Gastroesophageal sphincter (tissue), 4 donors: ENCODE data around the gene TMEM37. TPM values are rescaled to one million over a fixed set of nuclear protein-coding genes. Genes with fewer than 3 reads are reported as not detected.
"Not testable (repeated sequence)": the region's sequence is repeated elsewhere in the genome, so short reads cannot be mapped to it uniquely, and the experiment has no call there.

ENCODE experiments used
- ATAC-seq: fragments of 150-250 bp; one replicate; pipeline ENCODE4 v1.9.1; 2016; ENCODE audit warnings: mild to moderate bottlenecking, moderate library complexity
- H3K27ac ChIP-seq, 4 donors: fragments of 200-600 bp; sonication (generic) in 3 of 4; 1 replicate in 3 of 4; 2 replicates in 1 of 4; pipeline ENCODE4 v1.5.1; 2016 to 2019
- H3K27me3 ChIP-seq: fragments of 200-600 bp; sonication (generic); one replicate; pipeline ENCODE4 v1.5.1; 2019
- H3K36me3 ChIP-seq, 2 donors: fragments of 200-600 bp; sonication (generic); one replicate each; pipeline ENCODE4 v1.5.1; 2019; ENCODE audit warnings: control low read depth in 1 of 2
- H3K4me1 ChIP-seq, 3 donors: fragments of 200-600 bp; sonication (generic); 1 replicate in 2 of 3; 2 replicates in 1 of 3; pipeline ENCODE4 v1.5.1; 2016 to 2019; ENCODE audit warnings: control low read depth in 2 of 3
- H3K4me3 ChIP-seq, 2 donors: fragments of 200-600 bp; sonication (generic); one replicate each; pipeline ENCODE4 v1.5.1; 2019; ENCODE audit warnings: mild to moderate bottlenecking in 1 of 2, moderate library complexity in 1 of 2
- H3K9me3 ChIP-seq, 3 donors: fragments of 200-600 bp; sonication (generic); one replicate each; pipeline ENCODE4 v1.5.1; 2017 to 2019; ENCODE audit warnings: control low read depth in 2 of 3
- CTCF ChIP-seq, 4 experiments: fragments of 200-600 bp in 2 of 4; fragments of 450-650 bp in 2 of 4; sonication (generic) in 1 of 4; IDR thresholded peaks; one replicate each; pipeline ENCODE4 v1.5.1; 2017 to 2019; ENCODE audit warnings: antibody characterized with exemption in 4 of 4, mild to moderate bottlenecking in 2 of 4, moderate library complexity in 2 of 4
- EP300 ChIP-seq: sonication (generic); formaldehyde crosslinking; IDR thresholded peaks from one replicate; pipeline ENCODE4 v1.6.1; 2017; ENCODE audit warnings: antibody characterized with exemption, mild to moderate bottlenecking
- POLR2A ChIP-seq, 2 donors: fragments of 450-650 bp; IDR thresholded peaks; one replicate each; pipeline ENCODE4 v1.6.1; 2017; ENCODE audit warnings: antibody characterized with exemption in 2 of 2, mild to moderate bottlenecking in 2 of 2, moderate library complexity in 1 of 2
- POLR2AphosphoS5 ChIP-seq: sonication (generic); formaldehyde crosslinking; IDR thresholded peaks from one replicate; pipeline ENCODE4 v1.6.1; 2017; ENCODE audit warnings: antibody characterized with exemption
- WGBS, 2 donors: methylation state at CpG; one replicate each; pipeline ENCODE4 v1.1.5; 2018; ENCODE audit warnings: low coverage in 1 of 2; 5-methylcytosine and 5-hydroxymethylcytosine counted together
- total RNA-seq, 4 donors: library from RNA; depleted of rRNA; stranded (reverse); fragments of >200 nt; gene quantifications; one replicate each; pipeline ENCODE4 v1.1.0, GENCODE V29; 2016

Gene TMEM37
- total RNA-seq, 4 donors from 2014 or later = 3.0 to 8.1 (median 5.2) TPM; not detected in 1

- TF ChIP-seq POLR2A (IDR thresholded peaks at IDR 0.05) (no peak), CTCF (IDR thresholded peaks at IDR 0.05) (no peak), EP300 (no peak), POLR2AphosphoS5 (no peak)
- H3K27ac ChIP-seq = no peak overlapping the region
- ATAC-seq = no peak
- no peaks in the 10 kb centered on the region for H3K4me1 ChIP-seq
- H3K27me3 ChIP-seq = peaks cover 6% of the 10 kb centered on the region
- no peak overlapping the region for H3K4me3 ChIP-seq
- no peaks in the 10 kb centered on the region for H3K36me3 ChIP-seq
- H3K9me3 ChIP-seq = peaks cover 0 to 6% (median 0%) of the 10 kb centered on the region in 3 donors
- 65% methylated on average over 5 to 7 of the region's 10 CpGs for WGBS, 2 donors
Measured at GRCh38 chr2:119402645-119403560, 28.8 kb upstream of the TMEM37 start.

- WGBS, 2 donors = 75 to 85% methylated on average over 6 to 12 of the region's 12 CpGs
- H3K36me3 ChIP-seq, H3K27me3 ChIP-seq, H3K4me3 ChIP-seq, ATAC-seq, H3K4me1 ChIP-seq, H3K27ac ChIP-seq, H3K9me3 ChIP-seq: not testable (repeated sequence)
Measured at GRCh38 chr2:119403618-119404017, 28.0 kb upstream of the TMEM37 start.

- no peaks in the 10 kb centered on the region for H3K4me1 ChIP-seq
- WGBS, 2 donors = 90% methylated on average over 2 of the region's 2 CpGs; no CpG with 5 or more reads in 1 of the 2 donors
- H3K4me3 ChIP-seq = no peak overlapping the region
- no peaks in the 10 kb centered on the region for H3K36me3 ChIP-seq
- no peak overlapping the region for H3K27ac ChIP-seq
- peaks cover 0 to 6% (median 0%) of the 10 kb centered on the region in 3 donors for H3K9me3 ChIP-seq
- peaks cover 6% of the 10 kb centered on the region for H3K27me3 ChIP-seq
- no peak for TF ChIP-seq CTCF (IDR thresholded peaks at IDR 0.05)
- no peak for TF ChIP-seq POLR2A (IDR thresholded peaks at IDR 0.05)
- TF ChIP-seq POLR2AphosphoS5 = no peak
- no peak for TF ChIP-seq EP300
- no peak for ATAC-seq
Measured at GRCh38 chr2:119405151-119405550, 26.5 kb upstream of the TMEM37 start.

GRCh38 chr2:119407430-119408220, 24.0 kb upstream of the TMEM37 start:
- WGBS, 2 donors = 43 to 51% methylated on average over 5 of the region's 7 CpGs
- peak; percentile 62 for ATAC-seq
- Histone ChIP-seq H3K4me1 (no peaks in the 10 kb centered on the region), H3K27ac (no peak overlapping the region), H3K36me3 (no peaks in the 10 kb centered on the region), H3K27me3 (peaks cover 6% of the 10 kb centered on the region), H3K4me3 (no peak overlapping the region), H3K9me3 (peaks cover 0 to 6% (median 0%) of the 10 kb centered on the region in 3 donors)
- peak in 3 of 4 experiments; percentile 76 to 88 (median 85) for TF ChIP-seq CTCF (IDR thresholded peaks at IDR 0.05)
- no peak for TF ChIP-seq POLR2A (IDR thresholded peaks at IDR 0.05)

GRCh38 chr2:119408221-119408619, 23.4 kb upstream of the TMEM37 start:
- H3K4me1 ChIP-seq = no peaks in the 10 kb centered on the region
- H3K9me3 ChIP-seq = peaks cover 0 to 6% (median 0%) of the 10 kb centered on the region in 3 donors
- TF ChIP-seq POLR2A (IDR thresholded peaks at IDR 0.05) = no peak
- no peak overlapping the region for H3K27ac ChIP-seq
- no peaks in the 10 kb centered on the region for H3K36me3 ChIP-seq
- H3K4me3 ChIP-seq = no peak overlapping the region
- ATAC-seq = peak; percentile 61
- 54% methylated on average over 3 of the region's 5 CpGs; no CpG with 5 or more reads in 1 of the 2 donors for WGBS, 2 donors
- H3K27me3 ChIP-seq = peaks cover 6% of the 10 kb centered on the region
